ENCODE data around the gene FRMD4A. TPM values are rescaled to one million over a fixed set of nuclear protein-coding genes. Genes with fewer than 3 reads are reported as not detected.

The FRMD4A gene
- total RNA-seq, 4 donors from 2014 or later = 4.4 to 7.1 (median 5.2) TPM

DNA sequence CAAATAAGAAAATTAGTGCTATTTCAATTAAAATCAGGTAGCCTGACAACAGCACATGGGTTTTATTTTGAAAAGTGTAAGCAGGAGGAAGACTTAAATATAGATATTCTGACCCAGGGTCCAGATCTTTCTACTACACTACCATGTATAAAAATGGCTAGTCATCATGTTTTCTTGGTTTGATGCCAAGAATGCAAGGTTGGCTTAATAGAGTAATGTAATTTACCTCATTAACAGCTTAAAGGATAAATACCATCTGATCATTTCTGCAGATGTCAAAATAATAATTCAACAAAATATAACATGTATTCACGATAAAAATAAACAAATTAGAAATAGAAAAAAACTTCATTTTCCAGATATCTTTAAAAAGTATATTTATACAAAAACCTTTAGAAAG, 39.4 kb downstream of the FRMD4A start:
- intact Hi-C loops (cut with DNase I; ENCODE audit: low total_unique reads) = no loop called here
- no peak for ATAC-seq
- Histone ChIP-seq H3K27ac (no peak overlapping the region), H3K4me3 (no peak overlapping the region), H3K4me1 (no peaks in the 10 kb centered on the region), H3K27me3 (no peaks in the 10 kb centered on the region), H3K9me3 (peaks cover 0 to 5% (median 0%) of the 10 kb centered on the region in 3 donors), H3K36me3 (no peaks in the 10 kb centered on the region)
- TF ChIP-seq, protein P1, sequence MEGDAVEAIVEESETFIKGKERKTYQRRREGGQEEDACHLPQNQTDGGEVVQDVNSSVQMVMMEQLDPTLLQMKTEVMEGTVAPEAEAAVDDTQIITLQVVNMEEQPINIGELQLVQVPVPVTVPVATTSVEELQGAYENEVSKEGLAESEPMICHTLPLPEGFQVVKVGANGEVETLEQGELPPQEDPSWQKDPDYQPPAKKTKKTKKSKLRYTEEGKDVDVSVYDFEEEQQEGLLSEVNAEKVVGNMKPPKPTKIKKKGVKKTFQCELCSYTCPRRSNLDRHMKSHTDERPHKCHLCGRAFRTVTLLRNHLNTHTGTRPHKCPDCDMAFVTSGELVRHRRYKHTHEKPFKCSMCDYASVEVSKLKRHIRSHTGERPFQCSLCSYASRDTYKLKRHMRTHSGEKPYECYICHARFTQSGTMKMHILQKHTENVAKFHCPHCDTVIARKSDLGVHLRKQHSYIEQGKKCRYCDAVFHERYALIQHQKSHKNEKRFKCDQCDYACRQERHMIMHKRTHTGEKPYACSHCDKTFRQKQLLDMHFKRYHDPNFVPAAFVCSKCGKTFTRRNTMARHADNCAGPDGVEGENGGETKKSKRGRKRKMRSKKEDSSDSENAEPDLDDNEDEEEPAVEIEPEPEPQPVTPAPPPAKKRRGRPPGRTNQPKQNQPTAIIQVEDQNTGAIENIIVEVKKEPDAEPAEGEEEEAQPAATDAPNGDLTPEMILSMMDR (IDR thresholded peaks at IDR 0.05 in 4 of 5, conservative IDR thresholded peaks at IDR 0.05 in 1 of 5) = no peak
- in situ Hi-C loops (cut with MboI; ENCODE audit: low sequenced_read_pairs in 4 of 4) = no loop called here
- DNase-seq = no peak

DNA sequence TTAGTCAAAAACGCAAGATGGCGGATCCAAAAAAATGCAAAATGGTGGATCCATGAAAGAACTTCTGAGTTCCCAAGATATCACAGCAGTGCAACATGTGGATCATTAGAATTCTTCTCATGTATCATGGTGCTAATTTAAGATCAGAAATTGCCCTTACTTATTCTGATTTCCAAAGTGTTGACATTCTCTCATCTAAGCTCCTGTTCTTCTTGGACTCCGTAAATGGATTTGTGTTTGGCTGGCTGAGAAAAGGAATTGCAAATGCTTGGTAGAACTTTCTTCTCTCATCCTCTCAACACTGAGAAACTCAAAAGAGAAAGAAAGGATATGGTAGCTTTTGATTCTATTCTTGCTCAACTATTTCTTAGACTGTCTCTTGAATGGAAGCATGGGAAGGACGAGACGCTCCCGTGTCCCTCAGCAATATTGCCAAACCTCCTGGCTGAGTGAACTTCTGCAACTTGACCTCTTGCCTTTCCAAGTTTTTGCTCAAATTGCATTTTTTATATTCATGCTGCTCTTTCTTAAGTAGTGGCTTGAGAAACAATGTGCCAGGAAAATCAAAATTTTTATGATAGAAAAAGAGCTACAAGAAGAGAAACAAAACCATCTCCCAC, 44.7 kb downstream of the FRMD4A start:
- Histone ChIP-seq H3K4me1 (no peaks in the 10 kb centered on the region), H3K4me3 (no peak overlapping the region), H3K9me3 (peaks cover 0 to 5% (median 0%) of the 10 kb centered on the region in 3 donors), H3K27me3 (no peaks in the 10 kb centered on the region), H3K36me3 (no peaks in the 10 kb centered on the region), H3K27ac (no peak overlapping the region)
- DNase-seq (no peak), ATAC-seq (no peak)
- in situ Hi-C loops (cut with MboI; ENCODE audit: low sequenced_read_pairs in 4 of 4) (no loop called here), intact Hi-C loops (cut with DNase I; ENCODE audit: low total_unique reads) (no loop called here)
- TF ChIP-seq POLR2A (IDR thresholded peaks at IDR 0.05) = no peak
- TF ChIP-seq, protein P1 (IDR thresholded peaks at IDR 0.05 in 4 of 5, conservative IDR thresholded peaks at IDR 0.05 in 1 of 5) = no peak

DNA sequence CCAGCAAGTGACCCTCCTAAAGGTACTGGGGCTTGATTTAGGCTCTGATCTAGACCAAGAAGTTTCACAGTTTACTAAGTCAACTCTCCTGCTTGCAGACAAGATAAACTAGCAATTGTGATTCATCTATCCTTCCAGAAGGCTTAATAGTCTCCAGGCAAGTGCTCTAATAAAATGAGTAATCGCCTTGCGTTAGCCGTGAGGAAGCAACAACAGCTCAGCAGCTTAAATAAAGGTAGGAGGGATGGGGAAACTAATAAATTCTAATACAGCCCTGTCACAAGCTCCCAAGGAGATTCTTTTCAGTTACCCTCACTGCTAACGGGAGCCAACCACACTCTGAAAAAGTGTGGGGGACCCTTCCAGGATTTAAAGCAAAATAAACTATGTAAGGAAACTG, 48.4 kb downstream of the FRMD4A start:
- Histone ChIP-seq H3K9me3 (no peaks in the 10 kb centered on the region), H3K27ac (no peak overlapping the region), H3K27me3 (no peaks in the 10 kb centered on the region), H3K36me3 (no peaks in the 10 kb centered on the region), H3K4me3 (no peak overlapping the region), H3K4me1 (no peaks in the 10 kb centered on the region)
- ATAC-seq (no peak), DNase-seq (no peak)
- no peak for TF ChIP-seq POLR2A (IDR thresholded peaks at IDR 0.05)
- TF ChIP-seq, protein P1 (IDR thresholded peaks at IDR 0.05 in 4 of 5, conservative IDR thresholded peaks at IDR 0.05 in 1 of 5) = no peak
- intact Hi-C loops (cut with DNase I; ENCODE audit: low total_unique reads) (no loop called here), in situ Hi-C loops (cut with MboI; ENCODE audit: low sequenced_read_pairs in 4 of 4) (no loop called here)

GRCh38 chr10:14278533-14278932, 52.2 kb downstream of the FRMD4A start:
- intact Hi-C loops (cut with DNase I; ENCODE audit: low total_unique reads) (no loop called here), in situ Hi-C loops (cut with MboI; ENCODE audit: low sequenced_read_pairs in 4 of 4) (no loop called here)
- no peak for DNase-seq
- TF ChIP-seq, protein P1 (IDR thresholded peaks at IDR 0.05 in 4 of 5, conservative IDR thresholded peaks at IDR 0.05 in 1 of 5) = no peak
- no peak for TF ChIP-seq POLR2A (IDR thresholded peaks at IDR 0.05)
- no peak for ATAC-seq
- Histone ChIP-seq H3K4me3 (no peak overlapping the region), H3K36me3 (no peaks in the 10 kb centered on the region), H3K27me3 (no peaks in the 10 kb centered on the region), H3K4me1 (no peaks in the 10 kb centered on the region), H3K27ac (no peak overlapping the region), H3K9me3 (no peaks in the 10 kb centered on the region)

DNA sequence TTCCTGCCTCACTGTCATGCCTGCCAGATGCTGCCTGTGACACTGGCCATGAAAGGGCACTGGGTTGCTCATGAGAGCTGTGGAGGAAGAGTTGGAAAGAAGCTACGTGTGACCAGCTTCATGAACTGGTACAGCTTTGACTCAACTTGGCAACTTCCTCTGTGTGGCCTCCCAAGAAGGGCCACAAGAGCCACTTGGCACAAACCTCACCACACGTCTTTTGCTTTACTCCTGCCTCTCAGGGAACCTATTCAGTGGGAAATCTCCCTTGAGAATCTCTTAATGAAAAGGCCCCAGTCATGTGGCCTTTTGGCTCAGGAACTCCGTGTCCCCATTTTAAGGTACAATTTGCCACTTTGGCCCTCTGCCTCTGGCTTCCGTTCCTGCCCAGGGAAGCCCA, 54.5 kb downstream of the FRMD4A start:
- in situ Hi-C loops (cut with MboI; ENCODE audit: low sequenced_read_pairs in 4 of 4) (no loop called here), intact Hi-C loops (cut with DNase I; ENCODE audit: low total_unique reads) (no loop called here)
- ATAC-seq = peak; percentile 42 to 49
- Histone ChIP-seq H3K36me3 (no peaks in the 10 kb centered on the region), H3K27ac (no peak overlapping the region), H3K4me1 (no peaks in the 10 kb centered on the region), H3K9me3 (no peaks in the 10 kb centered on the region), H3K27me3 (no peaks in the 10 kb centered on the region), H3K4me3 (no peak overlapping the region)
- no peak for TF ChIP-seq POLR2A (IDR thresholded peaks at IDR 0.05)
- DNase-seq = peak in 1 of 2 donors; percentile 13
